GM12873 (cell line): ENCODE data around the gene ADH1A.

Source experiments
- CTCF ChIP-seq: IDR thresholded peaks from 2 replicates; pipeline ENCODE4 v1.5.1; 2012; ENCODE audit warnings: low read depth, mild to moderate bottlenecking, moderate library complexity, low read length, control low read depth; ENCODE audit not compliant: insufficient read depth; ENCODE audit errors: missing control alignments

Gene ADH1A

GRCh38 chr4:99290848-99291786 lies at the start of gene ADH1A:
TSS of gene ADH1A (minus strand) at chr4:99290985. CDS start at chr4:99290914, 71 bp downstream.
- TF ChIP-seq CTCF = no peak

- no peak for TF ChIP-seq CTCF
These were observed 48.4 kb upstream of the ADH1A start for GRCh38 chr4:99339172-99339571.

- no peak for TF ChIP-seq CTCF
These were observed 45.8 kb upstream of the ADH1A start for GRCh38 chr4:99336553-99336952.

- TF ChIP-seq CTCF = no peak
These were observed 44.1 kb upstream of the ADH1A start for GRCh38 chr4:99334880-99335279.

- no peak for TF ChIP-seq CTCF
These were observed 39.9 kb upstream of the ADH1A start for GRCh38 chr4:99330648-99331047.

GRCh38 chr4:99329876-99330275 lies 39.1 kb upstream of the ADH1A start:
- TF ChIP-seq CTCF = no peak

GRCh38 chr4:99324979-99325378 lies 34.2 kb upstream of the ADH1A start:
- TF ChIP-seq CTCF = no peak
